Memory B cell (primary cell): ENCODE data around the gene CDC42EP1.
"Not testable (repeated sequence)": the region's sequence is repeated elsewhere in the genome, so short reads cannot be mapped to it uniquely, and the experiment has no call there.

Experiments
- ATAC-seq: fragments of 150-1000 bp; cut with Tn5 transposase; 2 replicates; pipeline ENCODE4 v1.10.0; 2021; ENCODE audit warnings: low read depth, mild to moderate bottlenecking, moderate library complexity
- DNase-seq, 2 donors: peaks; one replicate each; pipeline ENCODE4 v3.0.0; 2022; ENCODE audit warnings: low spot score in 2 of 2
- H3K27ac Mint-ChIP-seq: one replicate; pipeline ENCODE4 v1.8.0; 2022; ENCODE audit warnings: mild to moderate bottlenecking, moderate library complexity, mixed read lengths
- H3K27me3 Mint-ChIP-seq: one replicate; pipeline ENCODE4 v1.8.0; 2022; ENCODE audit warnings: mixed read lengths
- H3K36me3 Mint-ChIP-seq: one replicate; pipeline ENCODE4 v1.8.0; 2022; ENCODE audit warnings: mild to moderate bottlenecking, mixed read lengths
- H3K4me1 Mint-ChIP-seq: one replicate; pipeline ENCODE4 v1.8.0; 2022; ENCODE audit warnings: mixed read lengths
- H3K4me3 Mint-ChIP-seq: one replicate; pipeline ENCODE4 v1.8.0; 2022; ENCODE audit warnings: mild to moderate bottlenecking, moderate library complexity, mixed read lengths
- H3K9me3 Mint-ChIP-seq: one replicate; pipeline ENCODE4 v1.8.0; 2022; ENCODE audit warnings: mixed read lengths

CDC42EP1 gene

DNA sequence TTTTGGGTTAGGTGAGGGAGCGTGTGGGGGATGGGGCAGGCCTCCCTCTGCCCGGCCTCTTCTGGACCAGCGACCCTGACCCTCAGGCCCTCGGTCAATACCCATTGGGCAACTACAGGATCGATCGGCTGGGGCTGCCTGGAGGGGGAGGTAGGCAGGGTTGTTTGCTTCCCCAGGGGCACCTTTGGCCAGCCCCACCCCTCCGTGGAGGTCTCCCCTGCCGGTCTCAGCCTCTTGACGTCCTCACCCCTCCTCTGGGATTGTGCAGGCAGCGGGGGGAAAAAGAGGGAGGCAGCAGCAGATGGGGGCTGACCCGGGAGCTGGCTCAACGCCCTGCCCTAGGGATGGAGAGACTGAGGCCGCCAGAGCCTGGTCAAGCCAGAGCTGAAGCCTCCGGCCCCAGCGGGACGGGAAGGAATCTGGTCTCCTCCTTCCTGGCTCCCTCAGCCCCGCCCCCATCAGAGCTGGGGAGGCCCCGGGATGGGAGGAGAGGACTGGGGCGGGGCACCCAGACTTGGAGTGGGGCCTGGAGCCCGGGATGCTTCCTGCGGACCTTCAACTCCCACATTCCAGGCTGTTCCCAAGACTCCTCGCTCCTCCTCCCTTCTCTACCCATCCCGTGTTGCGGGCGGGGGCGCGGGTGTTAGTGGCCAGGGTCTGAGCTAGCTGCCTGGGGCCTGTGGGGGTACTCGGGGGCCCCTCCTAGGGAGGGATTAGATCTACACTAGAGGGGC lies 14.4 kb upstream of the CDC42EP1 start:
- no peaks in the 10 kb centered on the region for H3K36me3 Mint-ChIP-seq
- H3K27ac Mint-ChIP-seq, result no peak overlapping the region
- peaks cover 9% of the 10 kb centered on the region for H3K4me1 Mint-ChIP-seq
- peaks cover 13% of the 10 kb centered on the region for H3K27me3 Mint-ChIP-seq
- no peak overlapping the region for H3K4me3 Mint-ChIP-seq
- H3K9me3 Mint-ChIP-seq, result no peaks in the 10 kb centered on the region
- ATAC-seq (no peak), DNase-seq (no peak)

DNA sequence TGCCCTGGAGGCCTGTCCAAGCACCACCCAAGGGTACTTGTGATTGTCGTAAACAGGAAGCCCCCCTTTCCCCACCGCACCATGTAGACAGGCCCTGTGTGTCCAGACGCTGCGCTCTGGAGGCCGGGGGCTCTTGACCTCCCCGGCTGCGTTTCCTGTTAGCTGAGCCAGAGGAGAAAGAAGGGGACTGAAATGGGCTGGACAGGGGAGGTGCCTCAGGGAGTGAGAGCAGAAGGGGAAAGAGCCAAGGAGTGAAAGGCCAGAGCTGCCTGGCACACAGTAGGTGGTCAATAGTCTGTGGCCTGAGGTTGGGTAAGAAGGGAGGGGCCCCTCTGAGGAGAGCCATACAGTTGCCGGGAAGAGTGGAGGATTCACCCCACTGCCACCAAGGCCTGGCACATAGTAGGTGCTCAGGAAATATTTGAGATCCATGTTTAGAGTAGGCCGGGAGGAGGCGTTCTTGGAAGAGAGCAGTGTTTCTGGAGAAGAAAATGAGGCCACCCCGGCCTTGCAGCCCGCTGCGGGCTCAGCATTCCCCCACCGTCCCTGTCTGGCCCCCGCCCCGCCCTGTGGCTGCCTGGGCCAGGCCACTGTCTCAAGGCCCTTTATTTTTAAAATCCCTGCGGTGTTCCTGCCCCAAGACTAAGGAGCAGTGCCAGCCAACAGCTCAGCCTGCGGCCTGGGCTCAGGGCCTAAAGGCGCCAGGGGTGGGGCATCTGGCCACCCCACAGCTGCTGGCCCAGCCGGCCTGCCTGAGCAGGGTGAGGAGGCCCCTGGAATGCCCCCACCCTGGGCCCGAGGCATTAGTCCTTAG lies 13.6 kb upstream of the CDC42EP1 start:
- no peaks in the 10 kb centered on the region for H3K9me3 Mint-ChIP-seq
- DNase-seq (no peak), ATAC-seq (no peak)
- H3K27ac Mint-ChIP-seq, result no peak overlapping the region
- H3K4me3 Mint-ChIP-seq, result no peak overlapping the region
- peaks cover 17% of the 10 kb centered on the region for H3K27me3 Mint-ChIP-seq
- H3K36me3 Mint-ChIP-seq, result no peaks in the 10 kb centered on the region
- peaks cover 7% of the 10 kb centered on the region for H3K4me1 Mint-ChIP-seq

DNA sequence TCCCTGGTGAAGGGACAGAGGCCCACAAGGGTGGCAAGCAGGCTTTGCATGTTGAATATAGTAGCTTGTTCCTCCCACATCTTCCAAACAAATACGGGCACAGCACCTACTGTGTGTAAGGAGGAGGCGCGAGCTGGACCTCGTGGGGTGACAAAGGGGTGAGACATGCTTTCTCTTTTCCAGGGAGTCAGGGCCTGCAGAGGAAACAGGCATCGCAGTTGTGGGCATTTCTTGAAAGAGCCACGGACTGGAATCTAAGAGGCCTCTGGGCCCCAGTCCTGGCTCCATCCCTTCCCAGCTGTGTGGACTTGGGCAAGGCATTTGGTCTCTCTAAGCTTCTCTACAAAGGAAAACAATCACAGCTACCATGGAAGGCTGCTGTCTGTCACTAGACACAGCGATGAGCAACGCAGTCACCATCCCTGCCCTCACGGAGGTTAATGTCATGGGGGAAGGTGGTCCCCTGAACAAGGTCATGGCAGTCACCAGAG lies 13.0 kb upstream of the CDC42EP1 start:
- DNase-seq (no peak), ATAC-seq (no peak)
- H3K27me3 Mint-ChIP-seq, result peaks cover 19% of the 10 kb centered on the region
- H3K9me3 Mint-ChIP-seq, result no peaks in the 10 kb centered on the region
- H3K36me3 Mint-ChIP-seq, result no peaks in the 10 kb centered on the region
- peaks cover 4% of the 10 kb centered on the region for H3K4me1 Mint-ChIP-seq
- H3K27ac Mint-ChIP-seq, result no peak overlapping the region
- H3K4me3 Mint-ChIP-seq, result no peak overlapping the region

DNA sequence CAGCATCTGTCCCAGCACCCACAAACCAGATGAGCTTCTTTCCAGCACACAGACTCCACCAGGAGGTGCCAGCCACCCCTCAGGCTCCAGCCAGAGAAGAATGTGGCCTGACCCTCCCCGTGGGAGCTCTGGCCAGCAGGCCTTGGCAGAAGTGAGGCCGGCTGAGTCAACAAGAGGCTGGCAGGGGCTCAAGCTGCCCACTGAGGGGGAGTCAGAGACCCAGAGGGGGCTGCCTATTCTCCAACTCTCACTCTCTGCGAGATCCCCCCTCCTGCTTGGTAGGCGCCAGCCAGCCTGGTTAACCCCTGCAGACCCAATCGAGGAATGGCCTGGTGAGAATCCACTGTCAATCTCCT lies 10.6 kb upstream of the CDC42EP1 start:
- no peaks in the 10 kb centered on the region for H3K9me3 Mint-ChIP-seq
- ATAC-seq (no peak), DNase-seq (no peak)
- H3K4me1 Mint-ChIP-seq, result peaks cover 4% of the 10 kb centered on the region
- no peak overlapping the region for H3K27ac Mint-ChIP-seq
- peaks cover 24% of the 10 kb centered on the region for H3K27me3 Mint-ChIP-seq
- no peaks in the 10 kb centered on the region for H3K36me3 Mint-ChIP-seq
- H3K4me3 Mint-ChIP-seq, result no peak overlapping the region

DNA sequence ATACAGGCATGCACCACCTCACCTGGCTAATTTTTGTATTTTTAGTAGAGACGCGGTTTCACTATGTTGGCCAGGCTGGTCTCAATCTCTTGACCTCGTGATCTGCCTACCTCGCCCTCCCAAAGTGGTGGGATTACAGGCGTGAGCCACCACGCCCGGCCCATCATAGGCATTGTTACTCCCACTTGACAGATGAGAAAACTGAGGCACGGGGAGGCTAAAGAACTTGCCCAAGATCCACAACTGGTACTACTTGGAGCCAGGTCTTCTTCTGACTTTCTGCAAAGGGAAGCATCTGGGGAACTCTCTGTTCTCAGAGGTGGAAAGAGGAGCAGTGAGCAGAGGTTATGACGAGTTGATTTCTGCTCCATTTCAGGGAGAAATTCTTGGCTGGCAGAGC lies 9.4 kb upstream of the CDC42EP1 start:
- not testable (repeated sequence) for H3K4me1 Mint-ChIP-seq, DNase-seq, H3K4me3 Mint-ChIP-seq, H3K36me3 Mint-ChIP-seq, ATAC-seq, H3K9me3 Mint-ChIP-seq, H3K27ac Mint-ChIP-seq
- H3K27me3 Mint-ChIP-seq, result peaks cover 22% of the 10 kb centered on the region

DNA sequence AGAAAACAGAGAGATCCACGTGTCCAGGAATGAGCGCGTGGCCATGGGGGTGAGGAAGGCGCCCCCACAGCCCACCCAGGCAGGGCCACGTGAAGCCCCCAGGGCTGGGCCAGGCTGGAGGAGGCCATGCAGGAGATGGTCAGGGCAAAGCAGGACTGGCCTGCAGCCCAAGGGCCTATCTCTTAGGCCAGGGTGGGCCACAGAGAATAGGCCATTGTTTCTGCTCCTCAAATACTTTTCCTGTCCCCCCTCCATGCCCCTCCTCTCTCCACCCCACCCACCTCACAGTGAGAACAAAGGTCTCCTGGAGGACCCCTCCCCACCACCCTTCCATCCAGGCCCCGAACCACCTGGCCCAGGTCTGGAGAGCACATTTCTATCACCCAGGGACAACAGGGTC lies 8.3 kb upstream of the CDC42EP1 start:
- Mint-ChIP-seq H3K9me3 (no peaks in the 10 kb centered on the region), H3K27me3 (peaks cover 26% of the 10 kb centered on the region), H3K36me3 (no peaks in the 10 kb centered on the region), H3K27ac (no peak overlapping the region), H3K4me1 (peaks cover 5% of the 10 kb centered on the region), H3K4me3 (no peak overlapping the region)
- no peak for DNase-seq
- ATAC-seq, result no peak

DNA sequence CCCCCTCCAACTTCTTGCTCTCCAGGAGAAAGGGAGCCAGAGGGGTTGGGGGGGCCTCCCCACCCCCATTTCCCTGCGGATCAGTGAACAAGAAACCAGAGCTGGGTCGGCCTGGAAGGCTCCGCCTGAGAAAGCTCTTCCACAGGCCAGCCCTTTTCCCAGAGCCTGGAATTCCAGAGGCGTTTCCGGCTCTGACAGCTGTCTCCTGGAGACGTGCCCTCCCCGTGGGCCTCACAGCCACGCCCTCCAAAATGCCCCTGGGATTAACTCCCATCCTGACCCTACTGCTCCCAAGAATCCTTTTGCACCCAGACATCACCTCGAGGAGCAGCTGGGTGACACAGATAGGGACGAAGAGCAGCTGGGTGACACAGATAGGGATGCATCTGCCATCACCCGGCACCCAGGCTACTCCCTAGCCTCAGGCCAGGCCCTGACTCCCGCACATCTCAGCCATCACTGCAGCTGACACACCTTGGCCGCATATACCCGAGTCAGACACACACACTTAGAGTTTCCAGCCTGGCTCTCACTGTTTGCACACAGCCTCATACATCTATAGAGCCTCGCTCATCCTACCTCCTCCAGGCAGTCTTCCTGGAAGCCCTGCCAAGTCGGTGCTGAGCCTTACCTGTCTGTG lies 7.6 kb upstream of the CDC42EP1 start:
- Mint-ChIP-seq H3K36me3 (no peaks in the 10 kb centered on the region), H3K4me3 (no peak overlapping the region), H3K4me1 (peaks cover 5% of the 10 kb centered on the region), H3K27me3 (peaks cover 26% of the 10 kb centered on the region), H3K9me3 (no peaks in the 10 kb centered on the region), H3K27ac (no peak overlapping the region)
- no peak for DNase-seq
- no peak for ATAC-seq

DNA sequence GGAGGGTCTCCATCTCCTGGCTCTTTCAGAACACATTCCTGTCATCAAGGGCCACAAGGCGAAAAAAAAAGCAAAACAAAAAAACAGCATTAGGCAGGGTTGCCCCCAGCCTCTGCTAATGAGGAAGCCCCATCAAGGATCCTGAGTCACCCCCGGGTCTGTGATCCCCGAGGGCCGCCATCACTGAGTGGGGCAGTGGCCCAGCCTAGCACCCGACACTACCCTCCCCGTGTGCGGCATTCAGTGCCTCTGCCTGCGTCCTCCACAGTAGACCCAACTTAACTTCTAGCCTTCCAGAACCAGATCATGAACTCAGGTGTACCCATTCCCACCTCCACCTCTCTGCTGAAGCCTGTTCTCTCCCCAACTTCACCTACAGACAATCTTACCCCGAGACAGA lies 6.6 kb upstream of the CDC42EP1 start:
- H3K27ac Mint-ChIP-seq, result no peak overlapping the region
- peaks cover 5% of the 10 kb centered on the region for H3K4me1 Mint-ChIP-seq
- DNase-seq, result no peak
- H3K9me3 Mint-ChIP-seq, result no peaks in the 10 kb centered on the region
- H3K27me3 Mint-ChIP-seq, result peaks cover 26% of the 10 kb centered on the region
- no peaks in the 10 kb centered on the region for H3K36me3 Mint-ChIP-seq
- no peak for ATAC-seq
- H3K4me3 Mint-ChIP-seq, result no peak overlapping the region

DNA sequence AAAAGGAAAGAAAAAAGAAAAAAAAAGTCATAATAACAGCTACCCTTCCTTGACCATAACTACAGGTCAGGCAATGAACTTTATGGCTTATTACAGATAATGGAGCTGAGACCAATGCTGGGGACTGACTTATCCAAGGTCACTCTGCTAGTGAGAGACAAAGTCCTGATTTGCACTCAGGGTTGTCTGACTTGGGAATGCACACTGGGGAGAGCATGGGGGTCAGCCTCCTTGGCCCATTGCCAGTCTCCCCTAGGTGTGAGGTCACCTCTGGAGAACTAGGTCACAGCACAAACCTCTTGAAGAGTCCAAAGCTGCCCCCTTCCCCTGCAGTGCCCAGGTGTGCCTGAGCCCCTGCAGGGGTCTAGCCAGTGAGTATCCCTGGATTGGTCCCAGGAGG lies 5.3 kb upstream of the CDC42EP1 start:
- no peak overlapping the region for H3K4me3 Mint-ChIP-seq

DNA sequence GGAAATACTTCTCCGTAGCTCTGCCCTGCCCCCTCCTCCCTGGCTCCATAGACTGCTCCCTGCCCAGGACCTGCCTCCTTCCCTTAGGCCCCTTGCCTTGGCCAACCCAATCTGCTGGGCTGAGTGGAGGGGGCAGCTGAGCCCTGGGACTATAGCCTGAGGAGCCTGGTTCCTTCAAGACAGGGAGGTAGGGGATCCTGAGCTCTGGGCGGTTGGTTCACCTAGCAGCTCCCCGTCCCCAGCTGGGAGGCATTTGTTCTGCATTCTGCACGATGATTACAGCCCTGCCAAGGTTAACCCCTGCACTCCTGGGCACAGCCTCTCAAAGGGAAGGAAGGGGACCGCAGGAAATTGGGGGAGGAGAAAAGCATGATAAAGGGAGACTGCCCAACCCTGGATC lies 3.6 kb upstream of the CDC42EP1 start:
- no peak overlapping the region for H3K4me3 Mint-ChIP-seq
- peak; percentile 20 for ATAC-seq
- no peaks in the 10 kb centered on the region for H3K9me3 Mint-ChIP-seq
- no peak overlapping the region for H3K27ac Mint-ChIP-seq
- no peaks in the 10 kb centered on the region for H3K36me3 Mint-ChIP-seq
- no peak for DNase-seq
- H3K4me1 Mint-ChIP-seq, result peaks cover 8% of the 10 kb centered on the region
- H3K27me3 Mint-ChIP-seq, result peaks cover 21% of the 10 kb centered on the region

More for the DNA sequence above, 5.3 kb upstream of the CDC42EP1 start:
- ATAC-seq (no peak), DNase-seq (no peak)
- H3K4me1 Mint-ChIP-seq, result peaks cover 5% of the 10 kb centered on the region
- peaks cover 26% of the 10 kb centered on the region for H3K27me3 Mint-ChIP-seq
- no peaks in the 10 kb centered on the region for H3K9me3 Mint-ChIP-seq
- no peak overlapping the region for H3K27ac Mint-ChIP-seq
- H3K36me3 Mint-ChIP-seq, result no peaks in the 10 kb centered on the region

DNA sequence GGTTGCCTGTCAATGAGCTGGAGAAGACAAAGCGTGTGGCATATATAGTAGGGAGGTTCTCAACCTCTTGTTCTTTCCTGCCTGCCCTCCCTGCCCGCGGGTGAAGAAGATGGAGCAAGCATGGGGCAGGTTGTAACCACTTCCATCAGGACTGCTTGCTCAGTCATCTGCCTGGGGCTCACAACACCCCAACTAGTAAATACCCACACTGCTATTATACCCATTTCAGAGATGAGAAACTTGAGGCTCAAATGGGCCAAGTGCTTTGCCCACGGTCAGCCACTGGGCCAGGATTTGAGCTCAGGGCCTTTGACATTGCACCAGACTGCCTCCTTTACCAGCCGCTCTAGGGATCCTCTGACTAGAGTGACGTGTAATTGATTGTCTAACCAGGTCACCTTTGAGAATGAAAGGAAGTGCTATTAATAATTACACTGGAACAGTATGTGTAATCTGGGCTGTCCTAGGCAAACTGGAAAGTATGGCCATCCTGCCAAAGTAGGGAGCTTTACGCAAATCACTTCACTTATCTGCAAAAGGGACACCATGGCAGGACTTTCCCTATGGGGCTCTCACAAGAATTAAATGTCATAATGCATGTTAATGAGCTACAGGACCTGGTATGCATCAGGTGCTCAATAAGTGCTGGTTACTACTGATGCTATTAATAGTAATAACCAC lies 2.8 kb upstream of the CDC42EP1 start:
- DNase-seq, result no peak
- no peak for ATAC-seq
- H3K27ac Mint-ChIP-seq, result no peak overlapping the region
- H3K4me1 Mint-ChIP-seq, result peaks cover 13% of the 10 kb centered on the region
- H3K4me3 Mint-ChIP-seq, result no peak overlapping the region
- peaks cover 28% of the 10 kb centered on the region for H3K27me3 Mint-ChIP-seq
- H3K36me3 Mint-ChIP-seq, result no peaks in the 10 kb centered on the region
- no peaks in the 10 kb centered on the region for H3K9me3 Mint-ChIP-seq

DNA sequence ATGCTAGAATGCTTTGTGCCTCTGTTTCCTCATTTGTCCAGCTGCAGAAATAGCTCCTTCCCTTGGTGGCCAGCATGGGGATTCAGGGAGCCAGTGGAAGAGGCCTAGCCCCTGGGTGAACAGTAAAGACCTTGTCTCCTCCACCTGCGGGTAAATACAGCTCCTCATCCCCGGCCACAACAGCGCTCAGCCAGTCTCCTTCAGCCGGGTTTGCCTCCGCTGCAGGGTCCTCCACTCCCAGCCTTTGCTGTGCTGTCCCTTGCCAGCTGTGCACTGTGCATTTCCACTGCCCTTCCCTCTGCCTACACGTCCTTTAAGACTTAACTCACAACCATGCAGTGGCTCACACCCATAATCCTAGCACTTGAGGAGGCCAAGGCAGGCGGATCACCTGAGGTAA lies 1.5 kb upstream of the CDC42EP1 start:
- ATAC-seq (no peak), DNase-seq (no peak)
- peaks cover 13% of the 10 kb centered on the region for H3K4me1 Mint-ChIP-seq
- H3K36me3 Mint-ChIP-seq, result no peaks in the 10 kb centered on the region
- no peak overlapping the region for H3K4me3 Mint-ChIP-seq
- no peaks in the 10 kb centered on the region for H3K9me3 Mint-ChIP-seq
- H3K27ac Mint-ChIP-seq, result no peak overlapping the region
- H3K27me3 Mint-ChIP-seq, result peaks cover 24% of the 10 kb centered on the region

DNA sequence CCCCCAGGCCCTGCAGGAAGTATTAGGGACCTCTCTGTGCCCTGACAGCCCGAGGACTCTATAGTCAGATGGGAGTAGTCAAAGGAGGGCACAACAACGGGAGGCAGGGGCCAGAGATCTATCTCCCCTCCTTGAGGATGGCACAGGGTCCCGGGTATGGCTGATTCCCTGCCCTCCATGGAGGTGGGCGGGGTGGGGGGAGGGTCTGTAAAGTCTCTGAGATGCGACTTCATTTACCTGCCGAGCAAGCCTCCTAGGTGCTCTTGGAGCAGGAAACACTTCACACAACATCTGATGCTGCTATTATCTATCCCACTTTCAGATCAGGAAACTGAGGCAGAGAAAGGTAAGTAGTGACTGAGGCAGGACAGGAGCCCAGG lies 769 bp upstream of the CDC42EP1 start:
- Mint-ChIP-seq H3K36me3 (no peaks in the 10 kb centered on the region), H3K9me3 (no peaks in the 10 kb centered on the region), H3K4me3 (peak overlapping the region; percentile 62), H3K27me3 (peaks cover 20% of the 10 kb centered on the region), H3K4me1 (peaks cover 13% of the 10 kb centered on the region), H3K27ac (no peak overlapping the region)
- ATAC-seq, result no peak
- DNase-seq, result no peak
